Measurements from ENCODE around the gene ARID5A. TPM values are rescaled to one million over a fixed set of nuclear protein-coding genes. Genes with fewer than 3 reads are reported as not detected.

The ARID5A gene
- polyA plus RNA-seq, 1 donor from 2014 or later: not detected

GRCh38 chr2:96526101-96526591, 10.4 kb upstream of the ARID5A start:
- Histone ChIP-seq H3K9me2 (ENCODE audit: insufficient read depth, low read length) (no peaks in the 10 kb centered on the region), H2AFZ (ENCODE audit: low read depth, low read length) (no peak overlapping the region), H3K9me3 (ENCODE audit: low read length) (no peaks in the 10 kb centered on the region), H3K4me2 (ENCODE audit: low read length) (no peak overlapping the region), H3K27ac (ENCODE audit: low read length) (no peak overlapping the region), H3K79me2 (replicated peaks; ENCODE audit: insufficient read depth, low read length) (no peaks in the 10 kb centered on the region), H3K36me3 (ENCODE audit: insufficient read depth, low read length) (no peaks in the 10 kb centered on the region), H3F3A (ENCODE audit: insufficient read depth, low read length, poor library complexity, severe bottlenecking) (no peaks in the 10 kb centered on the region), H4K20me1 (ENCODE audit: insufficient read depth) (no peaks in the 10 kb centered on the region), H3K27me3 (ENCODE audit: insufficient read depth, low read depth, low read length) (peaks cover 28% of the 10 kb centered on the region), H3K4me3 (ENCODE audit: low read length) (no peak overlapping the region), H3K9ac (ENCODE audit: low read length) (no peak overlapping the region)
- TF ChIP-seq POLR2AphosphoS5 (IDR thresholded peaks at IDR 0.05) (no peak), EZH2 (IDR thresholded peaks at IDR 0.05; ENCODE audit: borderline replicate concordance, insufficient read depth, low read length, poor library complexity, severe bottlenecking) (no peak), CTCF (IDR thresholded peaks at IDR 0.05; ENCODE audit: poor library complexity, severe bottlenecking) (no peak), SMC3 (conservative IDR thresholded peaks at IDR 0.05; ENCODE audit: poor library complexity) (no peak)

- Histone ChIP-seq H3K9me2 (ENCODE audit: insufficient read depth, low read length) (no peaks in the 10 kb centered on the region), H3K36me3 (ENCODE audit: insufficient read depth, low read length) (no peaks in the 10 kb centered on the region), H3K79me2 (replicated peaks; ENCODE audit: insufficient read depth, low read length) (no peaks in the 10 kb centered on the region), H3K4me3 (ENCODE audit: low read length) (no peak overlapping the region), H4K20me1 (ENCODE audit: insufficient read depth) (no peaks in the 10 kb centered on the region), H3K27me3 (ENCODE audit: insufficient read depth, low read depth, low read length) (peaks cover 28% of the 10 kb centered on the region), H3K9ac (ENCODE audit: low read length) (no peak overlapping the region), H2AFZ (ENCODE audit: low read depth, low read length) (no peak overlapping the region), H3F3A (ENCODE audit: insufficient read depth, low read length, poor library complexity, severe bottlenecking) (no peaks in the 10 kb centered on the region), H3K4me2 (ENCODE audit: low read length) (no peak overlapping the region), H3K27ac (ENCODE audit: low read length) (no peak overlapping the region), H3K9me3 (ENCODE audit: low read length) (no peaks in the 10 kb centered on the region)
- TF ChIP-seq MXI1 (conservative IDR thresholded peaks at IDR 0.05; ENCODE audit: poor library complexity, severe bottlenecking) (no peak), EP300 (conservative IDR thresholded peaks at IDR 0.05; ENCODE audit: poor library complexity, severe bottlenecking) (no peak), TAF1 (IDR thresholded peaks at IDR 0.05; ENCODE audit: low read depth) (no peak), POLR2AphosphoS5 (IDR thresholded peaks at IDR 0.05) (no peak), RAD21 (conservative IDR thresholded peaks at IDR 0.05) (no peak)
Observed at GRCh38 chr2:96526615-96527285, 9.8 kb upstream of the ARID5A start.

- Histone ChIP-seq H3K9me3 (ENCODE audit: low read length) (no peaks in the 10 kb centered on the region), H3F3A (ENCODE audit: insufficient read depth, low read length, poor library complexity, severe bottlenecking) (no peaks in the 10 kb centered on the region), H3K4me3 (ENCODE audit: low read length) (no peak overlapping the region), H2AFZ (ENCODE audit: low read depth, low read length) (no peak overlapping the region), H3K9ac (ENCODE audit: low read length) (no peak overlapping the region), H3K4me2 (ENCODE audit: low read length) (no peak overlapping the region), H3K9me2 (ENCODE audit: insufficient read depth, low read length) (no peaks in the 10 kb centered on the region), H3K79me2 (replicated peaks; ENCODE audit: insufficient read depth, low read length) (no peaks in the 10 kb centered on the region), H3K27ac (ENCODE audit: low read length) (no peak overlapping the region), H3K27me3 (ENCODE audit: insufficient read depth, low read depth, low read length) (peaks cover 28% of the 10 kb centered on the region), H3K36me3 (ENCODE audit: insufficient read depth, low read length) (no peaks in the 10 kb centered on the region), H4K20me1 (ENCODE audit: insufficient read depth) (no peaks in the 10 kb centered on the region)
- TF ChIP-seq EZH2 (IDR thresholded peaks at IDR 0.05; ENCODE audit: borderline replicate concordance, insufficient read depth, low read length, poor library complexity, severe bottlenecking) (no peak), CTCF (IDR thresholded peaks at IDR 0.05; ENCODE audit: poor library complexity, severe bottlenecking) (no peak), REST (IDR thresholded peaks at IDR 0.05; ENCODE audit: borderline replicate concordance) (no peak), POLR2AphosphoS5 (IDR thresholded peaks at IDR 0.05) (no peak), TAF1 (IDR thresholded peaks at IDR 0.05; ENCODE audit: low read depth) (no peak), SMC3 (conservative IDR thresholded peaks at IDR 0.05; ENCODE audit: poor library complexity) (no peak), RAD21 (conservative IDR thresholded peaks at IDR 0.05) (no peak), EP300 (conservative IDR thresholded peaks at IDR 0.05; ENCODE audit: poor library complexity, severe bottlenecking) (no peak), MXI1 (conservative IDR thresholded peaks at IDR 0.05; ENCODE audit: poor library complexity, severe bottlenecking) (no peak)
Observed at GRCh38 chr2:96527286-96528005, 9.1 kb upstream of the ARID5A start.
